HepG2 (cell line): ENCODE results near the gene SLC12A5. TPM values are rescaled to one million over a fixed set of nuclear protein-coding genes. Genes with fewer than 3 reads are reported as not detected.

Experiments
- AKAP8 ChIP-seq: sonication (generic); formaldehyde crosslinking; IDR thresholded peaks from 2 replicates; pipeline ENCODE4 v1.5.1; 2020; ENCODE audit warnings: mild to moderate bottlenecking, missing genetic modification reagents
- ARNT2 ChIP-seq: sonication (generic); formaldehyde crosslinking; IDR thresholded peaks from 2 replicates; pipeline ENCODE4 v1.8.0; 2022; ENCODE audit warnings: mild to moderate bottlenecking, low read depth, missing genetic modification reagents, moderate library complexity
- GZF1 ChIP-seq: sonication (generic); formaldehyde crosslinking; IDR thresholded peaks from 2 replicates; pipeline ENCODE4 v1.5.1; 2020; ENCODE audit warnings: mild to moderate bottlenecking, missing genetic modification reagents
- HOMEZ ChIP-seq: IDR thresholded peaks from 2 replicates; pipeline ENCODE4 v1.6.1; 2016; ENCODE audit warnings: low read depth
- KAT7 ChIP-seq: IDR thresholded peaks from 2 replicates; pipeline ENCODE4 v1.6.1; 2018; ENCODE audit warnings: borderline replicate concordance, missing compliant biosample characterization
- KLF12 ChIP-seq: sonication (generic); formaldehyde crosslinking; IDR thresholded peaks from 2 replicates; pipeline ENCODE4 v1.4.0; 2020; ENCODE audit warnings: missing genetic modification reagents, borderline replicate concordance
- KLF6 ChIP-seq: IDR thresholded peaks from 2 replicates; pipeline ENCODE4 v1.8.0; 2016; ENCODE audit warnings: missing biosample characterization, missing genetic modification reagents
- MAFK ChIP-seq, 2 experiments: IDR thresholded peaks in 1 of 2; conservative IDR thresholded peaks in 1 of 2; 2 replicates each; pipeline ENCODE4 v1.6.1; 2011; ENCODE audit warnings: improper control_type of control experiment in 2 of 2, low read length in 2 of 2
- NFE2 ChIP-seq: sonication (generic); formaldehyde crosslinking; IDR thresholded peaks from 2 replicates; pipeline ENCODE4 v1.4.0; 2020; ENCODE audit warnings: missing genetic modification reagents
- RBM39 ChIP-seq: fragments of 200-400 bp; formaldehyde crosslinking; IDR thresholded peaks from one replicate; pipeline ENCODE4 v1.6.1; 2018; ENCODE audit warnings: antibody characterized with exemption, mild to moderate bottlenecking, low read depth, low read length; ENCODE audit not compliant: poor library complexity, severe bottlenecking
- SIX1 ChIP-seq: sonication (generic); formaldehyde crosslinking; IDR thresholded peaks from 2 replicates; pipeline ENCODE4 v1.4.0; 2020; ENCODE audit warnings: missing genetic modification reagents, borderline replicate concordance
- TCF7 ChIP-seq: sonication (generic); IDR thresholded peaks from 2 replicates; pipeline ENCODE4 v1.6.1; 2016; ENCODE audit warnings: antibody characterized with exemption, low read depth
- TFDP1 ChIP-seq: IDR thresholded peaks from 2 replicates; pipeline ENCODE4 v1.6.1; 2016; ENCODE audit warnings: missing compliant biosample characterization, missing genetic modification reagents, borderline replicate concordance
- TOE1 ChIP-seq: sonication (generic); formaldehyde crosslinking; IDR thresholded peaks from 2 replicates; pipeline ENCODE4 v1.4.0; 2020; ENCODE audit warnings: mild to moderate bottlenecking, missing genetic modification reagents
- ZNF318 ChIP-seq: sonication (generic); formaldehyde crosslinking; IDR thresholded peaks from 2 replicates; pipeline ENCODE4 v1.4.0; 2020; ENCODE audit warnings: mild to moderate bottlenecking, missing genetic modification reagents
- ZNF777 ChIP-seq: sonication (generic); formaldehyde crosslinking; IDR thresholded peaks from 2 replicates; pipeline ENCODE4 v1.4.0; 2020; ENCODE audit warnings: missing genetic modification reagents
- ZSCAN30 ChIP-seq: sonication (generic); formaldehyde crosslinking; IDR thresholded peaks from 2 replicates; pipeline ENCODE4 v1.5.0; 2020; ENCODE audit warnings: mild to moderate bottlenecking, missing genetic modification reagents
- polyA plus RNA-seq, 8 experiments: library from polyadenylated mRNA; depleted of rRNA in 3 of 8; stranded (reverse) in 7 of 8; unstranded in 1 of 8; fragments of >200 nt; fragmentation: Illumina TruSeq in 4 of 8; extraction: Trizol in 4 of 8; gene quantifications; 2 replicates each; pipeline versions ENCODE4 v1.2.1 to v1.2.3, GENCODE V29; 2011 to 2016; ENCODE audit warnings: low read depth in 4 of 8, missing spikeins in 1 of 8, mixed read lengths in 1 of 8; ENCODE audit not compliant: insufficient read depth in 1 of 8
- total RNA-seq, 5 experiments: library from RNA; depleted of rRNA; stranded (reverse); fragments of >200 nt; fragmentation: Illumina TruSeq; extraction: Trizol; gene quantifications; 2 replicates each; pipeline ENCODE4 v1.2.3, GENCODE V29; 2016; ENCODE audit warnings: low read depth in 1 of 5

The SLC12A5 gene
- total and polyA plus RNA-seq, 2 of the 13 experiments (the other 11 are each of a cell fraction or from before 2014, with no cell fraction given), result 4.3 to 5.4 TPM

GRCh38 chr20:46040902-46041535, 12.0 kb downstream of the SLC12A5 start (continued):
- TF ChIP-seq ZNF318 (peak; percentile 43; the same call in 1 of the 2 replicates), ARNT2 (CRISPR knock-in tag) (0 out of 2 replicates have a peak, but pooled peaks have one; percentile 65), TFDP1 (CRISPR knock-in tag) (peak; percentile 48; the same call in 1 of the 2 replicates), MAFK (conservative IDR thresholded peaks at IDR 0.05 in 1 of 2, IDR thresholded peaks at IDR 0.05 in 1 of 2; ENCODE audit: low read length in 2 of 2) (no peak), KAT7 (CRISPR knock-in tag) (no peak), NFE2 (CRISPR knock-in tag) (peak; percentile 60; the same call in 1 of the 2 replicates), KLF6 (CRISPR knock-in tag) (peak; percentile 99), ZNF777 (CRISPR knock-in tag) (peak; percentile 65; the same call in 1 of the 2 replicates), SIX1 (CRISPR knock-in tag) (peak; percentile 63), TCF7 (no peak), GZF1 (CRISPR knock-in tag) (peak; percentile 87; the same call in 1 of the 2 replicates), ZSCAN30 (0 out of 2 replicates have a peak, but pooled peaks have one; percentile 44), KLF12 (CRISPR knock-in tag) (peak; percentile 93), HOMEZ (CRISPR knock-in tag) (peak; percentile 82), AKAP8 (CRISPR knock-in tag) (no peak), RBM39 (no peak), TOE1 (CRISPR knock-in tag) (peak; percentile 88; the same call in 1 of the 2 replicates)
